Panc1 (cell line): Measurements from ENCODE around the gene CC2D1A.

Source experiments
- CTCF ChIP-seq: fragments of 450-650 bp; IDR thresholded peaks from 2 replicates; pipeline ENCODE4 v1.5.1; 2017; ENCODE audit warnings: mild to moderate bottlenecking
- POLR2AphosphoS5 ChIP-seq: IDR thresholded peaks from 2 replicates; pipeline ENCODE4 v1.6.1; 2012; ENCODE audit warnings: mild to moderate bottlenecking, low read depth, low read length, moderate library complexity
- REST ChIP-seq, 2 experiments: IDR thresholded peaks; 2 replicates each; pipeline ENCODE4 v1.6.1; 2011 to 2012; ENCODE audit warnings: low read depth in 2 of 2, control low read depth in 1 of 2, low read length in 1 of 2, mild to moderate bottlenecking in 1 of 2, moderate library complexity in 1 of 2; ENCODE audit not compliant: insufficient read depth in 1 of 2
- SIN3A ChIP-seq: IDR thresholded peaks from 2 replicates; pipeline ENCODE4 v1.6.1; 2012; ENCODE audit warnings: low read depth, mild to moderate bottlenecking, low read length, moderate library complexity, borderline replicate concordance; ENCODE audit not compliant: insufficient read depth

GRCh38 chr19:13952154-13952930 lies 46.3 kb downstream of the CC2D1A start, which contains the start of gene DCAF15:
- TF ChIP-seq CTCF (no peak), POLR2AphosphoS5 (0 out of 2 replicates have a peak, but pooled peaks have one; percentile 47), SIN3A (peak; percentile 62; the same call in 1 of the 2 replicates), REST (IDR thresholded peaks at IDR 0.05; ENCODE audit: insufficient read depth in 1 of 2, low read depth in 2 of 2, low read length in 1 of 2) (no peak)
